CD4-positive, CD25-positive, alpha-beta regulatory T cell (primary cell): ENCODE data around the gene BCL2. TPM values are rescaled to one million over a fixed set of nuclear protein-coding genes. Genes with fewer than 3 reads are reported as not detected.

Source experiments
- ATAC-seq, 2 donors: fragments of 150-1000 bp; cut with Tn5 transposase; one replicate each; pipeline ENCODE4 v1.10.0; 2021; ENCODE audit warnings: low read depth in 2 of 2, moderate number of reproducible peaks in 2 of 2, moderate library complexity in 1 of 2
- DNase-seq, 3 donors: peaks; one replicate each; pipeline versions ENCODE4 v3.0.0 to v3.0.0-alpha.2; 2012 to 2022; ENCODE audit warnings: mixed read lengths in 1 of 3
- H3K27ac ChIP-seq: one replicate; pipeline ENCODE4 v1.7.0; 2013; ENCODE audit warnings: mild to moderate bottlenecking, low read length; ENCODE audit not compliant: insufficient read depth, poor library complexity, severe bottlenecking
- H3K27me3 ChIP-seq: one replicate; pipeline ENCODE4 v1.7.0; 2013; ENCODE audit warnings: low read length; ENCODE audit not compliant: control insufficient read depth, insufficient read depth
- H3K36me3 ChIP-seq: one replicate; pipeline ENCODE4 v1.7.0; 2013; ENCODE audit warnings: mild to moderate bottlenecking, low read length, moderate library complexity; ENCODE audit not compliant: control insufficient read depth, insufficient read depth
- H3K4me1 ChIP-seq: 2 replicates; pipeline ENCODE4 v1.7.0; 2013; ENCODE audit warnings: mild to moderate bottlenecking, low read length; ENCODE audit not compliant: insufficient read depth, control insufficient read depth, poor library complexity, severe bottlenecking
- H3K4me3 ChIP-seq: one replicate; pipeline ENCODE4 v1.7.0; 2013; ENCODE audit warnings: low read depth, mild to moderate bottlenecking, low read length, moderate library complexity
- H3K9me3 ChIP-seq, 2 experiments: 1 replicate in 1 of 2; 2 replicates in 1 of 2; pipeline ENCODE4 v1.7.0; 2013; ENCODE audit warnings: low read length in 2 of 2, mild to moderate bottlenecking in 1 of 2, moderate library complexity in 1 of 2; ENCODE audit not compliant: control insufficient read depth in 2 of 2
- H3K27ac Mint-ChIP-seq, 3 donors: one replicate each; pipeline ENCODE4 v1.8.0; 2020 to 2022; ENCODE audit warnings: mild to moderate bottlenecking in 3 of 3, mixed read lengths in 3 of 3, moderate library complexity in 2 of 3
- H3K27me3 Mint-ChIP-seq: one replicate; pipeline ENCODE4 v1.8.0; 2022; ENCODE audit warnings: mild to moderate bottlenecking, mixed read lengths
- H3K36me3 Mint-ChIP-seq: one replicate; pipeline ENCODE4 v1.8.0; 2020; ENCODE audit warnings: mixed read lengths
- H3K4me1 Mint-ChIP-seq, 4 donors: one replicate each; pipeline ENCODE4 v1.8.0; 2020 to 2022; ENCODE audit warnings: mixed read lengths in 4 of 4, mild to moderate bottlenecking in 1 of 4
- H3K4me3 Mint-ChIP-seq, 4 donors: one replicate each; pipeline ENCODE4 v1.8.0; 2020 to 2022; ENCODE audit warnings: mild to moderate bottlenecking in 4 of 4, mixed read lengths in 4 of 4, moderate library complexity in 3 of 4
- H3K9me3 Mint-ChIP-seq, 7 donors: one replicate each; pipeline ENCODE4 v1.8.0; 2020 to 2022; ENCODE audit warnings: mixed read lengths in 7 of 7, mild to moderate bottlenecking in 3 of 7, moderate library complexity in 2 of 7
- polyA plus RNA-seq, 4 donors: library from polyadenylated mRNA; unstranded; fragments of 300-500 nt; fragmentation: Illumina TruSeq; gene quantifications; one replicate each; pipeline ENCODE4 v1.2.3, GENCODE V29; 2021
- total RNA-seq: library from RNA; stranded (reverse); gene quantifications from one replicate; pipeline ENCODE4 v1.2.3, GENCODE V29; 2022

BCL2 gene
- total and polyA plus RNA-seq, 5 donors from 2014 or later, result 19.1 to 125 (median 31.1) TPM

- ATAC-seq (peak; percentile 38 to 45), DNase-seq (peak in 2 of 3 donors; percentile 40 to 85)
- H3K4me1 Mint-ChIP-seq, result peaks cover 47 to 99% (median 84%) of the 10 kb centered on the region in 4 donors
- H3K9me3 Mint-ChIP-seq, result peaks cover 0 to 9% (median 4%) of the 10 kb centered on the region in 7 donors
- H3K36me3 Mint-ChIP-seq, result peaks cover 32% of the 10 kb centered on the region
- no peaks in the 10 kb centered on the region for H3K9me3 ChIP-seq
- H3K27me3 ChIP-seq, result no peaks in the 10 kb centered on the region
- H3K27ac Mint-ChIP-seq, result peak overlapping the region; percentile 81 to 97 (median 86)
- peak overlapping the region; percentile 78 for H3K27ac ChIP-seq
- H3K4me1 ChIP-seq, result peaks cover 69% of the 10 kb centered on the region
- peak overlapping the region; percentile 71 to 91 (median 80) for H3K4me3 Mint-ChIP-seq
- peaks cover 2% of the 10 kb centered on the region for H3K36me3 ChIP-seq
- no peaks in the 10 kb centered on the region for H3K27me3 Mint-ChIP-seq
- H3K4me3 ChIP-seq, result peak overlapping the region; percentile 71
Observed at GRCh38 chr18:63216516-63217311, 102.9 kb downstream of the BCL2 start.

- DNase-seq, result no peak
- Histone ChIP-seq H3K27me3 (no peaks in the 10 kb centered on the region), H3K4me1 (peaks cover 90% of the 10 kb centered on the region), H3K36me3 (no peaks in the 10 kb centered on the region), H3K9me3 (no peaks in the 10 kb centered on the region), H3K27ac (peak overlapping the region; percentile 78), H3K4me3 (peak overlapping the region; percentile 58)
- H3K36me3 Mint-ChIP-seq, result peaks cover 28% of the 10 kb centered on the region
- no peaks in the 10 kb centered on the region for H3K27me3 Mint-ChIP-seq
- peak overlapping the region; percentile 71 to 83 (median 78) for H3K4me3 Mint-ChIP-seq
- H3K4me1 Mint-ChIP-seq, result peaks cover 53 to 99% (median 85%) of the 10 kb centered on the region in 4 donors
- no peak for ATAC-seq
- peaks cover 0 to 8% (median 4%) of the 10 kb centered on the region in 7 donors for H3K9me3 Mint-ChIP-seq
- peak overlapping the region; percentile 88 to 98 (median 92) for H3K27ac Mint-ChIP-seq
Observed at GRCh38 chr18:63213936-63214671, 105.5 kb downstream of the BCL2 start.

DNA sequence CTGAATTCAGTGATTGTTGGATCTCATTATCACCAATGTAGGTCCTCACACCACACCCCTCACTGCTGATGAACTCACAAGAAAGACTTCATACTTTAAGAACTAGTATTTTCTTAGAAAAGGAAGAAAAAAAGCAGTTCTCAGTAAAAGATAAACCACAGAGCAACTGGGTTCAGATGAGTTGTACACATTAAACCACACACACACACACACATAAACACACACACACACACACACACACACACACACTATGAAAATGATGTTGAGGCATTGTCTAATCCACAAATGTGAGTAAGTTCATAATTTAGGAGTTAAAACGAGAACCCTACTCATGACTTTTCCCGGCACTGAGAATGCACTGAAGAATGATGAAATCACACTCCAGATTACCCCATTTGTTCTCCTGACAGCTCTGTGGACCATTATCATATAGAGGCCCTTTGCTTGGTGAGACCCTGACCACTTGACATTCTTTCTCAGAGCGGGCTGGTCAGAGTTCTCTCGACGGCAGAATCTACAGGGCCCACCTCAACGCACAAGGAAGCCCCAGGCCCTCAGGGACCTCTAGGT is 106.2 kb downstream of the BCL2 start:
- DNase-seq (peak in 2 of 3 donors; percentile 45 to 96), ATAC-seq (peak; percentile 81 to 83)
- Histone ChIP-seq H3K4me1 (peaks cover 97% of the 10 kb centered on the region), H3K4me3 (peak overlapping the region; percentile 58), H3K27ac (peak overlapping the region; percentile 78), H3K27me3 (no peaks in the 10 kb centered on the region), H3K36me3 (no peaks in the 10 kb centered on the region), H3K9me3 (no peaks in the 10 kb centered on the region)
- peak overlapping the region; percentile 88 to 98 (median 92) for H3K27ac Mint-ChIP-seq
- H3K27me3 Mint-ChIP-seq, result no peaks in the 10 kb centered on the region
- H3K9me3 Mint-ChIP-seq, result peaks cover 0 to 5% (median 0%) of the 10 kb centered on the region in 7 donors
- H3K36me3 Mint-ChIP-seq, result peaks cover 22% of the 10 kb centered on the region
- H3K4me3 Mint-ChIP-seq, result peak overlapping the region; percentile 71 to 83 (median 78)
- peaks cover 53 to 99% (median 82%) of the 10 kb centered on the region in 4 donors for H3K4me1 Mint-ChIP-seq

DNA sequence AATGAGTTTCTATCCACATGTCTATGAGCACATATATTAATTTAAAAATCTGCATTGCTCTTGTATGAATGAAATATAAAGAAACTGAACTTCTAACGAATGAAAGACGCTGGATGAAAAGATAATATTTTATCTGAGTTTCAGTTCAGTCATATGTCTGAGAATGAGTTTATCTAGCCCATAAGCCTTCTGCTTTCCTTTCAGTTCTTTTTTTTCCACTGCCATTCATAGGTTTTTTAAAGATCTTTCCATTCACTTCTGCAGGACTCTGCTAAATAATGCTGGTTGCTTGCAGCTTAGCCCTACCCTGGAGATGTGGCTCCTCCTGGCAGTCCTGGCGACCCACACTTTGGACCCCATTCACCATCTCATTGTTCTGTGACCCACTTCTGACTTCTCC is 109.0 kb downstream of the BCL2 start:
- Histone ChIP-seq H3K27ac (peak overlapping the region; percentile 75), H3K4me3 (peak overlapping the region; percentile 73), H3K36me3 (no peaks in the 10 kb centered on the region), H3K9me3 (no peaks in the 10 kb centered on the region), H3K4me1 (peaks cover 100% of the 10 kb centered on the region), H3K27me3 (no peaks in the 10 kb centered on the region)
- no peaks in the 10 kb centered on the region for H3K27me3 Mint-ChIP-seq
- ATAC-seq (no peak), DNase-seq (peak in 1 of 3 donors; percentile 51)
- peak overlapping the region; percentile 80 to 97 (median 85) for H3K4me3 Mint-ChIP-seq
- peak overlapping the region; percentile 92 to 98 (median 93) for H3K27ac Mint-ChIP-seq
- peaks cover 38 to 98% (median 75%) of the 10 kb centered on the region in 4 donors for H3K4me1 Mint-ChIP-seq
- H3K36me3 Mint-ChIP-seq, result peaks cover 14% of the 10 kb centered on the region
- peaks cover 0 to 3% (median 0%) of the 10 kb centered on the region in 7 donors for H3K9me3 Mint-ChIP-seq

DNA sequence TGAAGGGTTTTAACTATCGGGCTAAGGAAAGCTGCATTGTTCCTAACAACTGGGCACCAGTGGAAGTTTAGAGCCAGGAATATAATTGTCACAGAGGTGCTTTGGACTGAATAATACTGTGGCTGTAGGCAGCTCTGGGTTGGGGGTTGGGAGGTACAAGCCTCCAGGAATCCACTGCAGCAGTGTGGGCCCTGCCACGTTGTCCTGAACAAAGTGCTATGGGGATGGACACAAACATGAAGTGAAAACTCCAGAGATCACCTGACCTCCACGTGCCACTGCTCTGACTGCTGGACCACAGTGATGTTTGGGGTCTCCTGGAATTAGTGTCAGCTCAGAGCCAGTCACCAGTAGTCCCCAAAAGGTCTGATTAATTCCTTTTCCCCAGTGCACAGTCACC is 110.9 kb downstream of the BCL2 start:
- Mint-ChIP-seq H3K36me3 (peaks cover 10% of the 10 kb centered on the region), H3K4me3 (peak overlapping the region; percentile 80 to 97 (median 88)), H3K27ac (peak overlapping the region; percentile 86 to 98 (median 92)), H3K27me3 (no peaks in the 10 kb centered on the region), H3K9me3 (no peaks in the 10 kb centered on the region), H3K4me1 (peaks cover 44 to 99% (median 80%) of the 10 kb centered on the region in 4 donors)
- no peaks in the 10 kb centered on the region for H3K9me3 ChIP-seq
- peak in 1 of 3 donors; percentile 42 for DNase-seq
- peak overlapping the region; percentile 75 for H3K27ac ChIP-seq
- no peaks in the 10 kb centered on the region for H3K36me3 ChIP-seq
- ATAC-seq, result no peak
- peaks cover 100% of the 10 kb centered on the region for H3K4me1 ChIP-seq
- no peaks in the 10 kb centered on the region for H3K27me3 ChIP-seq
- peak overlapping the region; percentile 73 for H3K4me3 ChIP-seq

DNA sequence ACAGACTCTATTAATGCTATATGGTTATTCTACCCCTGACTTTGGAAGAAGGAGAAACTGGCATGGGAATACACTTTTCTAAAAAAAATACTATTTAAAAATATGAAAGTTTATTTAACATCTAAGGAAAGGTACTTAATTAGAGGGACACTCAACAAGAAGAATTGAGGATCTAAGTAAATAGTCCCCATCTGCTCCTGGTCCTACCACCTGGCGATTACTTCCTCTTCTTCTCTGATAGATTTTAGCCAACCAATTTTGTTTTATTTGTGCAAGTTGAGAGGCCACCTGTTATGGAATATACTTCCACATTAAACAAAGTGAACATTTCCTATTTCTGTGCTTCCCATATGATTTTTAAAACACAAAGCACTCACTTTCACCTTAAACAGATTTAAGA is 111.7 kb downstream of the BCL2 start:
- peaks cover 100% of the 10 kb centered on the region for H3K4me1 ChIP-seq
- no peaks in the 10 kb centered on the region for H3K36me3 ChIP-seq
- no peaks in the 10 kb centered on the region for H3K9me3 ChIP-seq
- no peaks in the 10 kb centered on the region for H3K9me3 Mint-ChIP-seq
- peak overlapping the region; percentile 92 to 98 (median 96) for H3K27ac Mint-ChIP-seq
- peak overlapping the region; percentile 80 to 97 (median 90) for H3K4me3 Mint-ChIP-seq
- ATAC-seq, result no peak
- H3K36me3 Mint-ChIP-seq, result peaks cover 10% of the 10 kb centered on the region
- peaks cover 47 to 99% (median 79%) of the 10 kb centered on the region in 4 donors for H3K4me1 Mint-ChIP-seq
- H3K27ac ChIP-seq, result peak overlapping the region; percentile 75
- no peaks in the 10 kb centered on the region for H3K27me3 ChIP-seq
- H3K4me3 ChIP-seq, result peak overlapping the region; percentile 73
- no peaks in the 10 kb centered on the region for H3K27me3 Mint-ChIP-seq
- no peak for DNase-seq

- H3K27me3 ChIP-seq, result no peaks in the 10 kb centered on the region
- peak overlapping the region; percentile 73 for H3K4me3 ChIP-seq
- peak overlapping the region; percentile 75 for H3K27ac ChIP-seq
- Mint-ChIP-seq H3K27me3 (no peaks in the 10 kb centered on the region), H3K27ac (peak overlapping the region; percentile 92 to 97 (median 96)), H3K9me3 (no peaks in the 10 kb centered on the region), H3K4me1 (peaks cover 49 to 99% (median 81%) of the 10 kb centered on the region in 4 donors), H3K36me3 (peaks cover 12% of the 10 kb centered on the region), H3K4me3 (peak overlapping the region; percentile 80 to 97 (median 90))
- peak; percentile 32 to 40 for ATAC-seq
- peaks cover 100% of the 10 kb centered on the region for H3K4me1 ChIP-seq
- no peaks in the 10 kb centered on the region for H3K9me3 ChIP-seq
- peak in 1 of 3 donors; percentile 76 for DNase-seq
- no peaks in the 10 kb centered on the region for H3K36me3 ChIP-seq
Observed at GRCh38 chr18:63207143-63207790, 112.3 kb downstream of the BCL2 start.
